Measurements from ENCODE around the gene CES5A. TPM values are rescaled to one million over a fixed set of nuclear protein-coding genes. Genes with fewer than 3 reads are reported as not detected.

The CES5A gene
- total RNA-seq, 1 donor: not detected

- no peaks in the 10 kb centered on the region for H3K9me3 ChIP-seq (ENCODE audit: low read depth, low read length)
- TF ChIP-seq CTCF (IDR thresholded peaks at IDR 0.05; ENCODE audit: extremely low read depth, low read depth, low read length): no peak
Measured at GRCh38 chr16:55900616-55901393, 25.6 kb upstream of the CES5A start.

GRCh38 chr16:55899857-55900256 lies 24.7 kb upstream of the CES5A start:
- Histone ChIP-seq H3K27ac (ENCODE audit: low read depth, low read length) (no peak overlapping the region), H3K36me3 (ENCODE audit: insufficient read depth, low read length) (no peaks in the 10 kb centered on the region), H3K79me2 (ENCODE audit: insufficient read depth, low read length) (no peaks in the 10 kb centered on the region), H3K4me2 (ENCODE audit: insufficient read depth, low read length) (no peak overlapping the region), H3K9me3 (ENCODE audit: low read depth, low read length) (no peaks in the 10 kb centered on the region), H2AFZ (ENCODE audit: low read length) (no peak overlapping the region), H3K27me3 (ENCODE audit: insufficient read depth, low read length) (no peaks in the 10 kb centered on the region), H3K4me3 (ENCODE audit: insufficient read depth, low read length) (no peak overlapping the region), H4K20me1 (ENCODE audit: insufficient read depth, low read length) (no peaks in the 10 kb centered on the region), H3K4me1 (ENCODE audit: insufficient read depth, low read length) (no peaks in the 10 kb centered on the region)
- DNase-seq (ENCODE audit: insufficient read length, low spot score, missing footprints): no peak
- no peak for TF ChIP-seq CTCF (IDR thresholded peaks at IDR 0.05; ENCODE audit: extremely low read depth, low read depth, low read length)

More at GRCh38 chr16:55900616-55901393, 25.6 kb upstream of the CES5A start:
- H2AFZ ChIP-seq (ENCODE audit: low read length): no peak overlapping the region
- H3K4me2 ChIP-seq (ENCODE audit: insufficient read depth, low read length): no peak overlapping the region
- no peaks in the 10 kb centered on the region for H3K4me1 ChIP-seq (ENCODE audit: insufficient read depth, low read length)
- H3K4me3 ChIP-seq (ENCODE audit: insufficient read depth, low read length): no peak overlapping the region
- H4K20me1 ChIP-seq (ENCODE audit: insufficient read depth, low read length): no peaks in the 10 kb centered on the region
- H3K36me3 ChIP-seq (ENCODE audit: insufficient read depth, low read length): no peaks in the 10 kb centered on the region
- H3K27me3 ChIP-seq (ENCODE audit: insufficient read depth, low read length): no peaks in the 10 kb centered on the region
- no peak for DNase-seq (ENCODE audit: insufficient read length, low spot score, missing footprints)
- H3K27ac ChIP-seq (ENCODE audit: low read depth, low read length): no peak overlapping the region
- no peaks in the 10 kb centered on the region for H3K79me2 ChIP-seq (ENCODE audit: insufficient read depth, low read length)

- Histone ChIP-seq H3K4me1 (ENCODE audit: insufficient read depth, low read length) (no peaks in the 10 kb centered on the region), H3K79me2 (ENCODE audit: insufficient read depth, low read length) (no peaks in the 10 kb centered on the region), H3K4me3 (ENCODE audit: insufficient read depth, low read length) (no peak overlapping the region), H3K27me3 (ENCODE audit: insufficient read depth, low read length) (no peaks in the 10 kb centered on the region), H2AFZ (ENCODE audit: low read length) (no peak overlapping the region), H3K36me3 (ENCODE audit: insufficient read depth, low read length) (no peaks in the 10 kb centered on the region), H3K9me3 (ENCODE audit: low read depth, low read length) (no peaks in the 10 kb centered on the region), H3K4me2 (ENCODE audit: insufficient read depth, low read length) (no peak overlapping the region), H4K20me1 (ENCODE audit: insufficient read depth, low read length) (no peaks in the 10 kb centered on the region), H3K27ac (ENCODE audit: low read depth, low read length) (no peak overlapping the region)
- TF ChIP-seq CTCF (IDR thresholded peaks at IDR 0.05; ENCODE audit: extremely low read depth, low read depth, low read length): no peak
- no peak for DNase-seq (ENCODE audit: insufficient read length, low spot score, missing footprints)
Measured at GRCh38 chr16:55898592-55898991, 23.4 kb upstream of the CES5A start.

GRCh38 chr16:55892821-55893220 lies 17.6 kb upstream of the CES5A start:
- Histone ChIP-seq H3K27ac (ENCODE audit: low read depth, low read length) (no peak overlapping the region), H3K4me2 (ENCODE audit: insufficient read depth, low read length) (no peak overlapping the region), H3K9me3 (ENCODE audit: low read depth, low read length) (no peaks in the 10 kb centered on the region), H2AFZ (ENCODE audit: low read length) (no peak overlapping the region), H3K79me2 (ENCODE audit: insufficient read depth, low read length) (no peaks in the 10 kb centered on the region), H3K36me3 (ENCODE audit: insufficient read depth, low read length) (no peaks in the 10 kb centered on the region), H3K27me3 (ENCODE audit: insufficient read depth, low read length) (no peaks in the 10 kb centered on the region), H3K4me1 (ENCODE audit: insufficient read depth, low read length) (no peaks in the 10 kb centered on the region), H3K4me3 (ENCODE audit: insufficient read depth, low read length) (no peak overlapping the region), H4K20me1 (ENCODE audit: insufficient read depth, low read length) (no peaks in the 10 kb centered on the region)
- no peak for DNase-seq (ENCODE audit: insufficient read length, low spot score, missing footprints)
- TF ChIP-seq CTCF (IDR thresholded peaks at IDR 0.05; ENCODE audit: extremely low read depth, low read depth, low read length): no peak

Measured in osteoblast (primary cell).